GM21717 (cell line): ENCODE results near the gene WAS.
"Not testable (repeated sequence)": the region's sequence is repeated elsewhere in the genome, so short reads cannot be mapped to it uniquely, and the experiment has no call there.

Source experiments
- ATAC-seq: cut with Tn5 transposase; IDR thresholded peaks from one replicate; pipeline ENCODE4 v1.9.1; 2021; ENCODE audit warnings: mild to moderate bottlenecking, moderate library complexity; ENCODE audit not compliant: unreplicated experiment

Gene WAS

GRCh38 chrX:48684134-48684533, 535 bp downstream of the WAS start:
- ATAC-seq: no peak

GRCh38 chrX:48685416-48685815, 1.8 kb downstream of the WAS start:
- no peak for ATAC-seq

GRCh38 chrX:48688531-48689150, 5.0 kb downstream of the WAS start:
- ATAC-seq: no peak

DNA sequence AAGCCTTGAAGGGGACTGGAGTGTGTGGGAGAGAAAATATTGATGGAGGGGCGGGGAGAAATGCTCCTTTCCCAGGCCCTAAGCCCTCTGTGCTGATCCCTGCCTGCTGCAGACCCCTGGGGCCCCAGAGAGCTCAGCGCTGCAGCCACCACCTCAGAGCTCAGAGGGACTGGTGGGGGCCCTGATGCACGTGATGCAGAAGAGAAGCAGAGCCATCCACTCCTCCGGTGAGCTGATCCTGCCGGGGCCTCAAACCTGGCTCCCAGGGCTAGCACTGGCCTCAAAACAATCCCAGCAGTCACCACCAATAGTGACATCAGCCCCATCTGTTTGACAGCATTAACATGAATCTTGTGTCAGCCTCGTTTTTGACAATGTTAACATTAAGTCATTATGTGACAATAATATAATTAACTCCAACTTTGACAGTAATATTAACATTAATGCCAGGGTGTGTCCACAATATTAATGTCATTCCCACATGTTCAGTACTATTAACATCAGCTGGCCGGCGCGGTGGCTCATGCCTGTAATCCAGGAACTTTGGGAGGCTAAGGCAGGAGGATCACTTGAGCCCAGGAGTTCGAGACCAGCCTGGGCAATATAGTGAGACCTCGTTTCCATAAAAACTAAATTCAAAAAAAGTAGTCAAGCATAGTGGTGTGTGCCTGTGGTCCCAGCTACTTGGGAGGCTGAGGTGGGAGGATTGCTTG, 5.8 kb downstream of the WAS start:
- no peak for ATAC-seq

DNA sequence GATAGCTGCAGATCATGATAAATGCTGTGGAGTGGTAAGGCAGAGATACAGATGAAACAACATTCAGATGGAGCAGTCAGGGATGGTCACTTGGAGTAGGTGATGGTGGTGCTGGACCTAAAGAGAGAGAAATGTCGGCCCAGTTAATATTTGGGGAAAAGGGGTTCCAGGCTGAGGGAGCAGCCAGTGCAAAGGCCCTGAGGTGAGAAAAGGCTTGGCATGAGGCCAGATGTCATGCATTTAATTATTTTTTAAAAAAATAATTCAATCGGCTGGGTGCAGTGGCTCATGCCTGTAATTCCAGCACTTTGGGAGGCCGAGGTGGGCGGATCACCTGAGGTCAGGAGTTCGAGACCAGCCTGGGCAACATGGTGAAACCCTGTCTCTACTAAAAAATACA, 8.1 kb downstream of the WAS start:
- ATAC-seq: not testable (repeated sequence)

- no peak for ATAC-seq
Observed at GRCh38 chrX:48694776-48695533, 11.4 kb downstream of the WAS start.

DNA sequence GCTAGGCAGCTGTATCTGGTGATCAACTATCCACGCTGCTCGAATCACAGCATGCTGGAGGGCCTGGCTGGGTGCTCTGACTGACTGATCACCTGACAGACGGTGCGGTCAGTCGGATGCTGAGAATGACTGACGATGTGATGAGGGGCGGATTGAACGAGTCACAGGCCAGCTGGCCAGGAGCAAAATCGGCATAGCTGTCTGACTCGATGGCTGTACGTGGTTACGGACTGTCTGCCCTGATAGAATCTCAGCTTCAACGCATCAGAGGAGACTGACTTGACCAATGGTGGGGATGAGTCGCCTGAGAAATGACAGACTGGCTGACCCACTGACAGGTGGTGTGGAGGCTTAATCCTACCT, 11.9 kb downstream of the WAS start:
- ATAC-seq: no peak

- ATAC-seq: no peak
Observed at GRCh38 chrX:48695925-48696300, 12.3 kb downstream of the WAS start.

DNA sequence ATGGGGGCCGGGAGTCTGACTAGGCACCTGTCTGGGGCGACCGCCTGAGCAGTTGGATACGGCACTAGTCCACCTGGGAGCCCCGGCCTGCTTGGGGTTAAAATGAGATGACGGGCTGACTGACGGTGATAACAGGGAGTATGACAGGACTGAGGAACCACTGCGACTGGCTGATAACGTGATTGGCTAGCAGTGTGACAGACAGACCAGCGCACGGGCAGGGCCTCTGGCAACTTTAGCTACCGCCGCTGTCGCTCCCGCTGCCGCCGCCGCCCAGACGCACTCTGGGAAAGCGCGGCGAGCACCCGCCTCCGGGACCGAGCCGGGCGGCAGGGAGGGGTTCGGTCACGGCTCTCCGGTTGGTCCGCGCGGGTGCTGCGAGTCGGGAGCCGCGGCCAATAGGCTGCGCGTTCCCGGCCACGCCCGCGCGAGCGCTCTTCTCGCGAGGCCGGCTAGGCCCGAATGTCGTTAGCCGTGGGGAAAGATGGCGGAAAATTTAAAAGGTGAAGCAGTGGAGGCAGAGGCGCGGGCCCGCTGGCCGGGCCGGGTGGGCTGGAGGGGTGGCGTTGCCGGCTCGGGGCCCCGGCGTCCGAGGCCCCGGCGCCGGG, 12.8 kb downstream of the WAS start, which contains the start of gene SUV39H1:
Gene SUV39H1, plus strand, starts transcription at position 434 of the 608 bp plus-strand sequence. Its CDS starts 51 bp downstream, at position 485.
- ATAC-seq: peak; percentile 87

- ATAC-seq: peak; percentile 12
Observed at GRCh38 chrX:48696909-48697727, 13.5 kb downstream of the WAS start.

- ATAC-seq: no peak
Observed at GRCh38 chrX:48698306-48698705, 14.7 kb downstream of the WAS start.

DNA sequence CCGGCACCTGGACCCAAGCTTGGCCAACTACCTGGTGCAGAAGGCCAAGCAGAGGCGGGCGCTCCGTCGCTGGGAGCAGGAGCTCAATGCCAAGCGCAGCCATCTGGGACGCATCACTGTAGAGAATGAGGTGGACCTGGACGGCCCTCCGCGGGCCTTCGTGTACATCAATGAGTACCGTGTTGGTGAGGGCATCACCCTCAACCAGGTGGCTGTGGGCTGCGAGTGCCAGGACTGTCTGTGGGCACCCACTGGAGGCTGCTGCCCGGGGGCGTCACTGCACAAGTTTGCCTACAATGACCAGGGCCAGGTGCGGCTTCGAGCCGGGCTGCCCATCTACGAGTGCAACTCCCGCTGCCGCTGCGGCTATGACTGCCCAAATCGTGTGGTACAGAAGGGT, 16.6 kb downstream of the WAS start:
- ATAC-seq: no peak

DNA sequence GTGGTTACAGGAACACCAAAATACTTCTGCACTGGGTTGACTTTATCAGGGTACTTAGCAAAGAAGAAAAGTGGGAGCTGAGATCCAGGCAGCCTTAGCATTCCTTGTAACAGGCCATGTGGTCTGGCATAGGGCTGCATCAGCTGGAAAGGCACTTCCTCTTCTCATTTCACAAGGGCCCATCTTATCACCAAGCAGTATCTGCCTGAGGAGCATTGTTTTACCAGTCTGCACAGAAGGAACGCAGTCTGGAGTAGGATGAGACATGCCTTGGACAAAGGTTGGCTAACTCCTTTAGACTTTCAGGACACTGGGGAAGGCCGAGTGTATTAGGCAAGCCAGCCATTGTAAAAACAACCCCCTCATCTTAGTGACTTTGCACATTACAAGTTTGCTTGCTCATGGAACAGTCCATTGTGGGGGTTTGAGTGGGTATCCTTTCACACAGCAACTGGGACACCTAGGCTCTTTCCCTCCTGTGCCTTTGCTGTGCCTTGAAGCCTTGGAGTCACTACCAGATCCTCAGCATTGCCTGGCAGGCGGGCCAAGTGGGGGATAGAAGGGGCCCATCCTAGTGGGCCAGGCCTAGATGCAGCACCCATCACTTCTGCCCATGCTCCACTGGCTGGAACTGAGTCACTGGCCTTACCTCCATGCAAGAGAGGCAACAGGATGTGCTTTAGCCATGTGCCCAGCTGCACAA, 17.5 kb downstream of the WAS start:
- ATAC-seq: no peak

DNA sequence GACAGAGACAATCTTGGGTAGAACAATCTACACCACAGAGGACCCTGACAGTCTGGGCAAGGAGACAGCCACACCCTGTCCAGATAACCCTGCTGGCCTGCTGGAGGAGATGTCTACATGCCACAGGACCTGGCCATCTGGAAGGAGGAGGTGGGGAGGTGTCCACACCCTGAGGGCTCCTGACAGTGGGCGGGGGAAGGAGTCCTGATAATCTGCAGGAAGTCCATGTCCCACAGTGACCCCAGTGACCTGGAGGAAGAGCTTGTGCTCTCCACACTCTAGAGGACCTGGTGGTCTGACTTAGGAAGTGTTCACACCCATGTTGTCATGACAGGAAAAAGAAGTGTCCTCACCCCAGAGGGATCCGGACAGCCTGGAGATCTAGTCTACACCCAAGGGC, 18.4 kb downstream of the WAS start:
- no peak for ATAC-seq

- ATAC-seq: no peak
Observed at GRCh38 chrX:48702716-48703115, 19.1 kb downstream of the WAS start.

DNA sequence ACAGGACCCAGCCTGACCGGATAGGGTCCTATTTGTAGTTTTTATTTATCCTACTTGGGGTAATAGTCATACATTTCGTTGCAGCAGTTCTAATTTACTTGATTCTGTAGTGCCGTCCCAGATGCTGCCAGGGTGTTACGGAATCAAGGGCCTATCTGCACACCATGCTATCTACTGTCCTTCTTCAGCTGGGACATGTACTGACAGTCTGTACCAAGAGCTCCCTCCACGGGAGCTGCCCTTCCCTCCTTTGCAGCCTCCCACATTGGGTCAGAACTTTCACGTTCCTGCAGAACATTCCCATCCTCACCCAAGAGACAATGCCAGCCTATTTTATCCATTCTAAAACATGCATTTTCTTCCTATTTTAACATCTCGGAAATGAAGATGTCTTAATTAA, 19.6 kb downstream of the WAS start:
- ATAC-seq: no peak

- no peak for ATAC-seq
Observed at GRCh38 chrX:48703642-48704481, 20.3 kb downstream of the WAS start.

DNA sequence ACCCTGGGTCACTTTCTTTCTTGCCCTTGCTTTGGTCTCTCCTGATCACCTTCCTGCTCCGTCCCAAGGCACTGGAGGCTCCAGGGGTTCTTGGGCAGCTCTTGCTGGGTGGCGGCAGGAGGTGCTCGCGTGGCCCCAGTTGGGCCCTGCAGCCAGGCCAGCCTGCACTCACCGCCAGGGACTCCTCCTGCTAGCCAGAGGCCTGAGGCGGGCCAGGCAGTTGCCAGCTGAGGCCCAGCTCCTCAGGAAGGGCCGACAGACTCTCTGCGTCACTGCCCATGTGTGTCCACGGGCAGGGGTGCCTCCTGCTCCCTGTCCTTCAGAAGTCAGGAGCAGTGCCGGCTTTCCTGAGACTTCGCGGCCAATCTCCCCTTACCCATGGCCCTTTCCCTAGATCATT, 22.3 kb downstream of the WAS start:
- no peak for ATAC-seq

DNA sequence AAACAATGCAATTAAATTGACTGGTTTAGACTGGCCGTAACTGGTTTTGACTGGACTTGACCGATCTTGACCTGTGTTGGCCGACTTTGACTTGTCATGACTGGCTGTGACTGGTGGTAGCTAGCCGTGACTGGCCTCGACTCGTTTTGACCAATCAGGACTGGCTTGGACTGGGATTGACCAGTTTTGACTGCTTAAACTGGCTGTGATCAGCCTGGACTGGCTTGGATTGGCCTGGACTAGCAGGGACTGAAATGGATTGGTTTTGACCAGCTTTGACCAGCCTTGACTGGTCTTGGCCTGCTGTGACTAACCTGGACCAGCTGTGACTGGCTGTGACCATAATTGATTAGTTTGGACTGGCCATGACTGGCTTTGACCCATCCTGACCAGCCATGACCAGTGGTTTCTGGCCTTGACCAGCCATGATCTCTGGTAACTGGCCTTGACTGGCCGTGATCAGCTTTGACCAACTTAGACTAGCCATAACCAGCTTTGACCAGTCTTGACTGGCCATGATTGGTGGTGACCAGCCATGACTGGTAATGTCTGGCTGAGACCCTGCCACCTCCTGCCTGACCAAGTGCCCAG, 26.0 kb downstream of the WAS start:
- ATAC-seq: no peak
